Mucosa of rectum (tissue), 2 donors: ENCODE results near the gene ADAMTSL5.
"Not testable (repeated sequence)": the region's sequence is repeated elsewhere in the genome, so short reads cannot be mapped to it uniquely, and the experiment has no call there.

Source experiments
- H3K27ac ChIP-seq, 2 donors: one replicate each; pipeline ENCODE4 v1.7.0; 2013; ENCODE audit warnings: inconsistent platforms in 2 of 2, low read depth in 2 of 2, low read length in 2 of 2
- H3K27me3 ChIP-seq, 2 donors: one replicate each; pipeline ENCODE4 v1.7.0; 2013; ENCODE audit warnings: low read length in 2 of 2; ENCODE audit not compliant: control insufficient read depth in 2 of 2, insufficient read depth in 2 of 2
- H3K36me3 ChIP-seq, 2 donors: one replicate each; pipeline ENCODE4 v1.7.0; 2013; ENCODE audit warnings: low read length in 2 of 2; ENCODE audit not compliant: control insufficient read depth in 2 of 2, insufficient read depth in 2 of 2
- H3K4me1 ChIP-seq, 2 donors: one replicate each; pipeline ENCODE4 v1.7.0; 2013; ENCODE audit warnings: low read length in 2 of 2, mild to moderate bottlenecking in 1 of 2; ENCODE audit not compliant: control insufficient read depth in 2 of 2, insufficient read depth in 2 of 2
- H3K4me3 ChIP-seq, 2 donors: one replicate each; pipeline ENCODE4 v1.7.0; 2013; ENCODE audit warnings: low read length in 2 of 2
- H3K9ac ChIP-seq, 2 donors: one replicate each; pipeline ENCODE4 v1.7.0; 2013; ENCODE audit warnings: low read length in 2 of 2, low read depth in 1 of 2, mild to moderate bottlenecking in 1 of 2
- H3K9me3 ChIP-seq, 2 donors: one replicate each; pipeline ENCODE4 v1.7.0; 2013; ENCODE audit warnings: low read length in 2 of 2; ENCODE audit not compliant: control insufficient read depth in 2 of 2
- donor health status: healthy.
- donor health status: Normal muscosa, but diverticular disease.

ADAMTSL5 gene

GRCh38 chr19:1523412-1524286 lies 10.8 kb upstream of the ADAMTSL5 start, which contains the start of gene PLK5:
Gene PLK5, plus strand, starts transcription at chr19:1524077. Its CDS starts 2,920 bp downstream, at chr19:1526997.
- H3K36me3 ChIP-seq = no peaks in the 10 kb centered on the region
- no peak within 1 kb of the TSS for H3K4me3 ChIP-seq
- no peaks in the 10 kb centered on the region for H3K9me3 ChIP-seq
- H3K27ac ChIP-seq = no peak within 1 kb of the TSS
- H3K9ac ChIP-seq = no peak within 1 kb of the TSS
- no peaks in the 10 kb centered on the region for H3K4me1 ChIP-seq
- peaks cover 24 to 32% of the 10 kb centered on the region in 2 donors for H3K27me3 ChIP-seq

- H3K27me3 ChIP-seq = peaks cover 24 to 38% of the 10 kb centered on the region in 2 donors
- no peaks in the 10 kb centered on the region for H3K4me1 ChIP-seq
Measured at GRCh38 chr19:1522838-1523237, 10.0 kb upstream of the ADAMTSL5 start.

GRCh38 chr19:1522061-1522460 lies 9.2 kb upstream of the ADAMTSL5 start:
- Histone ChIP-seq H3K9me3 (no peaks in the 10 kb centered on the region), H3K4me3 (no peak overlapping the region), H3K36me3 (no peaks in the 10 kb centered on the region), H3K27ac (no peak overlapping the region), H3K4me1 (no peaks in the 10 kb centered on the region), H3K9ac (no peak overlapping the region), H3K27me3 (peaks cover 24 to 38% of the 10 kb centered on the region in 2 donors)

More at GRCh38 chr19:1522838-1523237, 10.0 kb upstream of the ADAMTSL5 start:
- Histone ChIP-seq H3K27ac (no peak overlapping the region), H3K9me3 (no peaks in the 10 kb centered on the region), H3K4me3 (no peak overlapping the region), H3K9ac (no peak overlapping the region), H3K36me3 (no peaks in the 10 kb centered on the region)

- Histone ChIP-seq H3K4me1 (no peaks in the 10 kb centered on the region), H3K9me3 (no peaks in the 10 kb centered on the region), H3K4me3 (no peak overlapping the region), H3K36me3 (no peaks in the 10 kb centered on the region), H3K27me3 (peaks cover 24 to 38% of the 10 kb centered on the region in 2 donors), H3K27ac (no peak overlapping the region), H3K9ac (no peak overlapping the region)
Measured at GRCh38 chr19:1521636-1522035, 8.8 kb upstream of the ADAMTSL5 start.

- Histone ChIP-seq H3K9me3 (no peaks in the 10 kb centered on the region), H3K9ac (no peak overlapping the region), H3K27me3 (peaks cover 17 to 29% of the 10 kb centered on the region in 2 donors), H3K4me3 (no peak overlapping the region), H3K36me3 (no peaks in the 10 kb centered on the region), H3K4me1 (no peaks in the 10 kb centered on the region), H3K27ac (no peak overlapping the region)
Measured at GRCh38 chr19:1520203-1520780, 7.5 kb upstream of the ADAMTSL5 start.

GRCh38 chr19:1519802-1520201 lies 7.0 kb upstream of the ADAMTSL5 start:
- H3K27me3 ChIP-seq = peaks cover 15 to 24% of the 10 kb centered on the region in 2 donors
- H3K27ac ChIP-seq, H3K9me3 ChIP-seq, H3K36me3 ChIP-seq, H3K4me3 ChIP-seq, H3K4me1 ChIP-seq, H3K9ac ChIP-seq: not testable (repeated sequence)

GRCh38 chr19:1518471-1518870 lies 5.7 kb upstream of the ADAMTSL5 start:
- Histone ChIP-seq H3K36me3 (no peaks in the 10 kb centered on the region), H3K9ac (no peak overlapping the region), H3K27me3 (peaks cover 12 to 17% of the 10 kb centered on the region in 2 donors), H3K27ac (no peak overlapping the region), H3K9me3 (no peaks in the 10 kb centered on the region), H3K4me3 (no peak overlapping the region), H3K4me1 (no peaks in the 10 kb centered on the region)

GRCh38 chr19:1516395-1516753 lies 3.6 kb upstream of the ADAMTSL5 start:
- Histone ChIP-seq H3K4me1 (peaks cover 3 to 4% of the 10 kb centered on the region in 2 donors), H3K9me3 (no peaks in the 10 kb centered on the region), H3K36me3 (no peaks in the 10 kb centered on the region), H3K9ac (no peak overlapping the region), H3K27me3 (peaks cover 12 to 21% of the 10 kb centered on the region in 2 donors), H3K4me3 (no peak overlapping the region), H3K27ac (no peak overlapping the region)

GRCh38 chr19:1514986-1515721 lies 2.3 kb upstream of the ADAMTSL5 start:
- Histone ChIP-seq H3K9ac (no peak overlapping the region), H3K27me3 (peaks cover 15 to 25% of the 10 kb centered on the region in 2 donors), H3K9me3 (no peaks in the 10 kb centered on the region), H3K4me1 (peaks cover 3 to 4% of the 10 kb centered on the region in 2 donors), H3K27ac (no peak overlapping the region), H3K36me3 (no peaks in the 10 kb centered on the region), H3K4me3 (no peak overlapping the region)

GRCh38 chr19:1514295-1514661 lies 1.5 kb upstream of the ADAMTSL5 start:
- Histone ChIP-seq H3K36me3 (no peaks in the 10 kb centered on the region), H3K4me3 (no peak overlapping the region), H3K4me1 (peaks cover 3 to 4% of the 10 kb centered on the region in 2 donors), H3K9ac (no peak overlapping the region), H3K27me3 (peaks cover 15 to 25% of the 10 kb centered on the region in 2 donors), H3K9me3 (no peaks in the 10 kb centered on the region), H3K27ac (no peak overlapping the region)
